WTC11 (cell line): Measurements from ENCODE around the gene GTF2H2C_2.
"Not testable (repeated sequence)": the region's sequence is repeated elsewhere in the genome, so short reads cannot be mapped to it uniquely, and the experiment has no call there.

Source experiments
- CTCF ChIP-seq: fragments of 200-600 bp; IDR thresholded peaks from 2 replicates; pipeline ENCODE4 v1.8.0; 2022; ENCODE audit warnings: antibody characterized with exemption
- ESRRA ChIP-seq: sonication (generic); formaldehyde crosslinking; IDR thresholded peaks from 2 replicates; pipeline ENCODE4 v1.8.1; 2022; ENCODE audit warnings: mild to moderate bottlenecking, missing genetic modification reagents, borderline replicate concordance
- ZNF138 ChIP-seq: sonication (generic); formaldehyde crosslinking; conservative IDR thresholded peaks from 2 replicates; pipeline ENCODE4 v1.8.1; 2022; ENCODE audit warnings: mild to moderate bottlenecking, moderate library complexity, missing genetic modification reagents
- ZNF232 ChIP-seq: sonication (generic); formaldehyde crosslinking; IDR thresholded peaks from 2 replicates; pipeline ENCODE4 v1.8.0; 2022; ENCODE audit warnings: mild to moderate bottlenecking, missing genetic modification reagents

- not testable (repeated sequence) for TF ChIP-seq ZNF138 (CRISPR knock-in tag); ESRRA (CRISPR knock-in tag); ZNF232 (CRISPR knock-in tag); CTCF
Observed at GRCh38 chr5:70421322-70421721, 6.2 kb downstream of the GTF2H2C_2 start.
